ENCODE data around the gene ZBTB40.

The ZBTB40 gene

DNA sequence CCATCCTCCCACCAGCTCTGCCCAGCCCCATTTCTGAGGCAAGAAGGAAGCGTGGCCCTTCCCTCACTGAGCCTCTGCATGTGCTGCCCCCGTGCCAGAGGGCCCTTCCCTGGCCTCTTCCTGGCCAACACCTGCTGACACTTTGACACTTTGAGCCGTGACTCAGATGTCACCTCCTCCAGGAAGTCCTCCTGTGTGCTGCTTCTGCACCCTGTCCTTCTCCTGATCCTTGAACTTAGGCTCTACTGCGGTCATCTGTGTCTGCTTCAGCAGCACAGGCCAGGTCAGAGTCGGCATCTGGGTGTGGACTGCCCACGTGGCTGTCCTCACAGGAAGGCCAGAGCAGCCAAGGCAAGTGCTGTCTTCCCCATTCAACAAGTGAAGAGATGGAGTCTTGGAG lies 92.0 kb downstream of the ZBTB40 start:
- POLR2A ChIA-PET, result no interaction called here
- TF ChIP-seq SCRT2 (tag by site-specific recombination; IDR thresholded peaks at IDR 0.05) (peak; percentile 75), PATZ1 (tag by site-specific recombination; IDR thresholded peaks at IDR 0.05) (no peak)
- TF ChIP-seq, protein P1, sequence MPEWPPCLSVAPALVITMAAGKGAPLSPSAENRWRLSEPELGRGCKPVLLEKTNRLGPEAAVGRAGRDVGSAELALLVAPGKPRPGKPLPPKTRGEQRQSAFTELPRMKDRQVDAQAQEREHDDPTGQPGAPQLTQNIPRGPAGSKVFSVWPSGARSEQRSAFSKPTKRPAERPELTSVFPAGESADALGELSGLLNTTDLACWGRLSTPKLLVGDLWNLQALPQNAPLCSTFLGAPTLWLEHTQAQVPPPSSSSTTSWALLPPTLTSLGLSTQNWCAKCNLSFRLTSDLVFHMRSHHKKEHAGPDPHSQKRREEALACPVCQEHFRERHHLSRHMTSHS (tag by site-specific recombination; IDR thresholded peaks at IDR 0.05), result no peak
- no peak overlapping the region for H3K4me3 ChIP-seq (ENCODE audit: low read depth, low read length)
- H3K36me3 ChIP-seq (ENCODE audit: control insufficient read depth in 2 of 2, insufficient read depth in 1 of 2, low read length in 2 of 2), result no peaks in the 10 kb centered on the region
- H3K27ac ChIP-seq (ENCODE audit: extremely low read depth, low read depth, low read length), result no peak overlapping the region
- H3K4me1 ChIP-seq (ENCODE audit: control insufficient read depth, insufficient read depth, low read length), result no peaks in the 10 kb centered on the region
- no peaks in the 10 kb centered on the region for H3K9me3 ChIP-seq (ENCODE audit: control insufficient read depth, insufficient read depth, low read depth, low read length)
- CTCF ChIA-PET, result no interaction called here

- H3K27ac ChIP-seq (ENCODE audit: extremely low read depth, low read depth, low read length), result no peak overlapping the region
- TF ChIP-seq WT1 (tag by site-specific recombination; IDR thresholded peaks at IDR 0.05) (no peak), ZNF341 (tag by site-specific recombination; IDR thresholded peaks at IDR 0.05; ENCODE audit: low read depth) (no peak), ZNF19 (tag by site-specific recombination; IDR thresholded peaks at IDR 0.05; ENCODE audit: low read depth) (no peak), RBAK (tag by site-specific recombination; IDR thresholded peaks at IDR 0.05) (no peak), KLF10 (tag by site-specific recombination; IDR thresholded peaks at IDR 0.05) (no peak), ZNF248 (tag by site-specific recombination; IDR thresholded peaks at IDR 0.05) (no peak), KLF1 (tag by site-specific recombination; IDR thresholded peaks at IDR 0.05) (no peak), ZNF548 (tag by site-specific recombination; IDR thresholded peaks at IDR 0.05) (no peak), KLF7 (tag by site-specific recombination; IDR thresholded peaks at IDR 0.05; ENCODE audit: borderline replicate concordance) (no peak), ZNF707 (tag by site-specific recombination; IDR thresholded peaks at IDR 0.05) (no peak), ZBTB48 (tag by site-specific recombination; IDR thresholded peaks at IDR 0.05) (no peak), IKZF3 (tag by site-specific recombination; IDR thresholded peaks at IDR 0.05) (no peak), ZNF777 (tag by site-specific recombination; IDR thresholded peaks at IDR 0.05; ENCODE audit: borderline replicate concordance) (no peak), ZNF311 (tag by site-specific recombination; IDR thresholded peaks at IDR 0.05; ENCODE audit: borderline replicate concordance) (no peak)
- TF ChIP-seq, protein P2, sequence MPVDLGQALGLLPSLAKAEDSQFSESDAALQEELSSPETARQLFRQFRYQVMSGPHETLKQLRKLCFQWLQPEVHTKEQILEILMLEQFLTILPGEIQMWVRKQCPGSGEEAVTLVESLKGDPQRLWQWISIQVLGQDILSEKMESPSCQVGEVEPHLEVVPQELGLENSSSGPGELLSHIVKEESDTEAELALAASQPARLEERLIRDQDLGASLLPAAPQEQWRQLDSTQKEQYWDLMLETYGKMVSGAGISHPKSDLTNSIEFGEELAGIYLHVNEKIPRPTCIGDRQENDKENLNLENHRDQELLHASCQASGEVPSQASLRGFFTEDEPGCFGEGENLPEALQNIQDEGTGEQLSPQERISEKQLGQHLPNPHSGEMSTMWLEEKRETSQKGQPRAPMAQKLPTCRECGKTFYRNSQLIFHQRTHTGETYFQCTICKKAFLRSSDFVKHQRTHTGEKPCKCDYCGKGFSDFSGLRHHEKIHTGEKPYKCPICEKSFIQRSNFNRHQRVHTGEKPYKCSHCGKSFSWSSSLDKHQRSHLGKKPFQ (tag by site-specific recombination; IDR thresholded peaks at IDR 0.05), result no peak
- POLR2A ChIA-PET, result no interaction called here
- no peak overlapping the region for H3K4me3 ChIP-seq (ENCODE audit: low read depth, low read length)
- H3K36me3 ChIP-seq (ENCODE audit: control insufficient read depth in 2 of 2, insufficient read depth in 1 of 2, low read length in 2 of 2), result no peaks in the 10 kb centered on the region
- no peaks in the 10 kb centered on the region for H3K9me3 ChIP-seq (ENCODE audit: control insufficient read depth, insufficient read depth, low read depth, low read length)
- no peaks in the 10 kb centered on the region for H3K4me1 ChIP-seq (ENCODE audit: control insufficient read depth, insufficient read depth, low read length)
- CTCF ChIA-PET, result interaction anchor here (0.5 to 1.3 kb wide), 3 partner anchors 12 to 110 kb away, joined by 3 to 5 read pairs (median 4); no protein-coding TSS in a partner anchor
Measured at GRCh38 chr1:22544606-22545005, 93.0 kb downstream of the ZBTB40 start.

DNA sequence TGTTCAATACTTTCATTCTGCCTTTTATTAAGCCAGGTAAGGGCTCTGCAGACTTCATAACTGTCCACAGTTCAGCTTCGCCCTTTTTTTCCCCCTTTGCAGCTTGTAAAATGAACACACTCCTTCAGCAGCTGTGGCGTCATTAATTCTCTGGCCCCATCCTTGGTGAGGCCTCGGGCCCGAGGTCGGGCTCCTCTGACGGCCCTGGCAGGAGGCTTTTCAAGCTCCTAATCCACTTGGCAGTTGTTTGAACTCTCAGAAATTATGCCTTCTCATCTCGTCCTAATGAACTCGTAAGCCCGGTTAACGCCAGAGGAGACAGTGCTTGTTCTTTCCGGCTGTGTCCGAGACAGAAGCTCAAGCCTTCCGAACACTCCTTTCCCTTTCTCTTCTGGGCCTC lies 93.5 kb downstream of the ZBTB40 start:
- Histone ChIP-seq H3K9me3 (ENCODE audit: control insufficient read depth, insufficient read depth, low read depth, low read length) (no peaks in the 10 kb centered on the region), H3K4me3 (ENCODE audit: low read depth, low read length) (no peak overlapping the region), H3K27ac (ENCODE audit: extremely low read depth, low read depth, low read length) (no peak overlapping the region), H3K4me1 (ENCODE audit: control insufficient read depth, insufficient read depth, low read length) (no peaks in the 10 kb centered on the region), H3K36me3 (ENCODE audit: control insufficient read depth in 2 of 2, insufficient read depth in 1 of 2, low read length in 2 of 2) (no peaks in the 10 kb centered on the region)
- POLR2A ChIA-PET, result no interaction called here
- CTCF ChIA-PET, result interaction anchor here (1.3 kb wide), 1 partner anchor 97 kb away, joined by 4 read pairs; no protein-coding TSS in a partner anchor
- TF ChIP-seq ZNF132 (tag by site-specific recombination; IDR thresholded peaks at IDR 0.05; ENCODE audit: borderline replicate concordance), result no peak
- no peak for TF ChIP-seq GLIS1 (tag by site-specific recombination; IDR thresholded peaks at IDR 0.05)
- no peak for TF ChIP-seq ZNF114 (tag by site-specific recombination; IDR thresholded peaks at IDR 0.05)
- TF ChIP-seq, protein P3, sequence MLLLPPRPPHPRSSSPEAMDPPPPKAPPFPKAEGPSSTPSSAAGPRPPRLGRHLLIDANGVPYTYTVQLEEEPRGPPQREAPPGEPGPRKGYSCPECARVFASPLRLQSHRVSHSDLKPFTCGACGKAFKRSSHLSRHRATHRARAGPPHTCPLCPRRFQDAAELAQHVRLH (tag by site-specific recombination; IDR thresholded peaks at IDR 0.05), result no peak
- TF ChIP-seq BCL11A (tag by site-specific recombination; IDR thresholded peaks at IDR 0.05; ENCODE audit: low read depth), result no peak
- no peak for TF ChIP-seq ZSCAN5A (tag by site-specific recombination; IDR thresholded peaks at IDR 0.05)
- TF ChIP-seq ZNF138 (tag by site-specific recombination; IDR thresholded peaks at IDR 0.05; ENCODE audit: borderline replicate concordance), result no peak
- TF ChIP-seq ZNF473 (tag by site-specific recombination; IDR thresholded peaks at IDR 0.05), result no peak
- no peak for TF ChIP-seq SCRT1 (tag by site-specific recombination; IDR thresholded peaks at IDR 0.05; ENCODE audit: borderline replicate concordance)
- no peak for TF ChIP-seq ZNF560 (tag by site-specific recombination; IDR thresholded peaks at IDR 0.05; ENCODE audit: borderline replicate concordance)
- no peak for TF ChIP-seq ZNF2 (tag by site-specific recombination; IDR thresholded peaks at IDR 0.05)
